SK-N-MC (cell line): ENCODE results near the gene PLTP.

Experiments
- DNase-seq: peaks from one replicate; pipeline ENCODE4 v3.0.0-alpha.2; 2011; ENCODE audit warnings: low read depth, low spot score
- H3K27ac ChIP-seq: fragments of 200-600 bp; sonication (generic); 2 replicates; pipeline ENCODE4 v1.5.1; 2016; ENCODE audit warnings: mixed run types
- H3K36me3 ChIP-seq: fragments of 200-600 bp; sonication (generic); 2 replicates; pipeline ENCODE4 v1.6.1; 2017; ENCODE audit warnings: antibody characterized with exemption, low read length, mixed read lengths; ENCODE audit not compliant: insufficient read depth
- H3K4me3 ChIP-seq: fragments of 200-600 bp; sonication (generic); 2 replicates; pipeline ENCODE4 v1.5.1; 2016
- H3K9ac ChIP-seq: fragments of 200-600 bp; sonication (generic); 2 replicates; pipeline ENCODE4 v1.8.0; 2017; ENCODE audit warnings: mixed run types, mixed read lengths; ENCODE audit not compliant: insufficient read length
- H3K9me3 ChIP-seq: fragments of 200-600 bp; sonication (generic); 2 replicates; pipeline ENCODE4 v1.6.1; 2017; ENCODE audit warnings: low read depth, mild to moderate bottlenecking, antibody characterized with exemption, low read length, moderate library complexity, mixed read lengths
- EZH2 ChIP-seq: fragments of 200-600 bp; sonication (generic); IDR thresholded peaks from one replicate; pipeline ENCODE4 v1.6.1; 2017; ENCODE audit warnings: antibody characterized with exemption
- FOXP2 ChIP-seq: optimal IDR thresholded peaks from 2 replicates; pipeline ENCODE3; 2011; ENCODE audit warnings: mild to moderate bottlenecking, moderate library complexity; ENCODE audit not compliant: insufficient read depth; ENCODE audit errors: extremely low read length, control extremely low read depth
- POLR2AphosphoS5 ChIP-seq: IDR thresholded peaks from 2 replicates; pipeline ENCODE4 v1.6.1; 2012; ENCODE audit warnings: mild to moderate bottlenecking, low read depth, low read length, borderline replicate concordance

Gene PLTP

DNA sequence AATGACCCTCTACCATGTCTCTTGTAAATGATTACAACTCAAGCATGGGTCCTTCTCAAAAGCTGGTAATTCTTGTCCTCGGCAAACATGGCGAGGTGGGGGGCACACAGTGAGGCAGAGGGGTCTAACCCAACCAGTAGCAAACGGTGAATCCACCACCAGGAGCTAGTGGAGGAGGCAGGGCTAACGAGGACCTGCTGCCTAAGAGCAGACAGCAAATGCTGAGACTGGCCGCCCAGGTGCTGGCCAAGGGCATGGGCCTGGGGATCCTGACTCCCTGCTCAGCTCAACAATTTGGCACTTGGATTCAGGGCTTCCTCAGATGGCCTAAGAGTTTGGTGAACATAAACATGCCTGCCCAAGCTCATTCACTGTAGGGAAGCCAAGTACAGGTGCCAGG, 40.9 kb upstream of the PLTP start:
- H3K4me3 ChIP-seq = no peak overlapping the region
- DNase-seq = no peak
- no peak overlapping the region for H3K9ac ChIP-seq
- H3K27ac ChIP-seq = no peak overlapping the region
- no peaks in the 10 kb centered on the region for H3K9me3 ChIP-seq
- peaks cover 55% of the 10 kb centered on the region for H3K36me3 ChIP-seq
- TF ChIP-seq POLR2AphosphoS5 = no peak
- no peak for TF ChIP-seq EZH2
- TF ChIP-seq FOXP2 = no peak

DNA sequence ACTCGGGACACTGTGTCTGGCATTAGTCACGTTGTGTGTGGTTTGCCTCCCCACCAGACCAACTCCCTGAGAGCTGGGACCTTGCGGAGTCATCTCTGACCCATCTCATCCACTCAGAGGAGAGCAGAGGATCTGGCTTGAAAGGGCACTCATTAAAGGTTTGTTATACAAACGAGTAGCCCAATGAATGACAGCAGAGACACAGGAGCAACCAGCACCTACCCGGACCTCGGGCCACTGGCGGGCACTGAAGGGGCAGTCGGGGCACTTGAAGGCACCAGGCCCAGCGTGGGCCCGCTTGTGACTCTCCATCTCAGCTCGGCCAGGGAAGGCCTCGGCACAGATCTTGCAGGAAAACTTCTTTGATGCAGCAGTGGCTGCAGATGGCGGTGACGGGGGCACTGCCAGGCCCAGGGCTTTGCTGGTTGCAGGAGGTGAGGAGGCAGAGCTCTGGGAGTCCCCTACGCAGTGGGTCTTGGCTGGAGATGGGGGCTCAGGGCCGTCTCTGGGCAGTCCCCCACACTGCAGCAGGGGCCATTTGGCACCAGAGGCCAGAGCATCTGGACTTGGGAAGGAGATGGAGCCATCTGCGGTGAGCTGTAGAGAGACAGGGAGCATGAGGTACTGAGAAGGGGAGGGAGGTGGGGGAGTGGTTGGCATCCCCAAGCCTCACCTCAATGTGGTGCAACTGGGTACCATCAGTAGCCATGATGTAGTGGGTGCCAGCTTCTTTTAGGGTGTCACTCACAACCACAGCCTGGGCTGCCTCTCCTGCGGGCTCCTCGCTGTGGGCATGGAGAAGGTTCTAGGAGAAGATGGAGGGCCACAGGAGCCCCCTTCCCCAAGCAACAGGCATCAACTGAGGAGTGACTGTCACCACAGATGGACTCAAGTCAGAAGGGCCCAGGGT, 40.2 kb upstream of the PLTP start:
- H3K4me3 ChIP-seq = no peak overlapping the region
- H3K9ac ChIP-seq = no peak overlapping the region
- peaks cover 57% of the 10 kb centered on the region for H3K36me3 ChIP-seq
- TF ChIP-seq EZH2 (no peak), POLR2AphosphoS5 (no peak), FOXP2 (no peak)
- no peak for DNase-seq
- no peaks in the 10 kb centered on the region for H3K9me3 ChIP-seq
- no peak overlapping the region for H3K27ac ChIP-seq

DNA sequence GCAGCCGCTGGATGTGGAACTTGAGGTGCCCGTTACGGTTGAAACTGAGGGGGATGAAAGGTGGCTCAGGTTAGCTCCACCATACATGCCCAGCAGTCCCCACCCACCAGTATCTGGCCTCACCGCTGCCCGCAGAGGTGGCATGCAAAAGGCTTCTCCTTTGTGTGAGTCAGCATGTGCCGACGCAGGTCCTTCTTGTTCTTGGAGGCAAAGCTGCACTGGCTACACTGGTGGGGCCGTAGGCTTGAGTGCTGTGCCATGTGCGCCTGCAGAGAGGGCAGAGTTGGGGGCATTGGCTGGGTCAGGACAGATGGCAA, 38.3 kb upstream of the PLTP start:
- Histone ChIP-seq H3K4me3 (no peak overlapping the region), H3K9ac (no peak overlapping the region), H3K27ac (no peak overlapping the region), H3K9me3 (no peaks in the 10 kb centered on the region), H3K36me3 (peaks cover 72% of the 10 kb centered on the region)
- no peak for DNase-seq
- TF ChIP-seq FOXP2 (no peak), EZH2 (no peak), POLR2AphosphoS5 (no peak)

DNA sequence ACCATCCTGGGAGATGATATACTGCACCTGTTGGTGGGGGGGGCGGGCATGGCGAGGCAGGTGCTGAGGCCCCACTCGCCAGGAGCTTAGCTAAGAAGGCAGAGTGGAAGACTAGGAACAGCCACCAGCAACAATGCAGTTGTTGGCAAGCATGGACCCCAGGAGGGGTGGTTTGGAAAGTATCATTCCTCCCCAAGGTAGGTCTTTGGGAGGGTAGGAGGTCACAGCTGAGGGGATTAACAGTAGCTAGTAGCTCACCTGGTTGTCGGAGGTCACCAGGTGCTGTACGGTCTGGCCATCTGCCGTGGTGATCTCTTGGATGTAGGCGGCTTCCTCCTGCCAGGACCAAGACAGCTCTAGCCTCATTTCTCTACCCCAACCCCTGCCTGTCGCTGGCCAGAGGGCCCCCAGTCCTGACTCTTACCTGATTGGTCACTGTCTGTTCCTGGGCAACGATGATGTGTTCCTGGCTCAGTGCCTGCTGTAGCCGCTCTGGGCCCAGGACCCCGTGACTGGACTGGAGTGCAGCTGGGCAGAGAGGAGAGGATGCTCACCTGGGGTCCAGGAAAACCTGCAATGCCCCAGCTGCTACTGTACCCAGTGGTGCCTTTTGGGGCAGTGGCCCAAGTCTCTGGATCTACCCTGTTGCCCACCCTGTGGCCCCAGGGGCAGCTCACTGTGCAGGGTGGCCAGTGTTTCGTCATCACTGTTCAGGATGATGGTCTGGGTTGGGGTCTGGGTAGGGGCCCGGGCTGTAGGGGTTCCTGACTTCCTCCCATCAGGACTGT, 37.8 kb upstream of the PLTP start:
- DNase-seq = no peak
- no peak overlapping the region for H3K9ac ChIP-seq
- TF ChIP-seq POLR2AphosphoS5 (no peak), EZH2 (no peak), FOXP2 (no peak)
- H3K36me3 ChIP-seq = peaks cover 78% of the 10 kb centered on the region
- H3K4me3 ChIP-seq = no peak overlapping the region
- no peaks in the 10 kb centered on the region for H3K9me3 ChIP-seq
- H3K27ac ChIP-seq = no peak overlapping the region

DNA sequence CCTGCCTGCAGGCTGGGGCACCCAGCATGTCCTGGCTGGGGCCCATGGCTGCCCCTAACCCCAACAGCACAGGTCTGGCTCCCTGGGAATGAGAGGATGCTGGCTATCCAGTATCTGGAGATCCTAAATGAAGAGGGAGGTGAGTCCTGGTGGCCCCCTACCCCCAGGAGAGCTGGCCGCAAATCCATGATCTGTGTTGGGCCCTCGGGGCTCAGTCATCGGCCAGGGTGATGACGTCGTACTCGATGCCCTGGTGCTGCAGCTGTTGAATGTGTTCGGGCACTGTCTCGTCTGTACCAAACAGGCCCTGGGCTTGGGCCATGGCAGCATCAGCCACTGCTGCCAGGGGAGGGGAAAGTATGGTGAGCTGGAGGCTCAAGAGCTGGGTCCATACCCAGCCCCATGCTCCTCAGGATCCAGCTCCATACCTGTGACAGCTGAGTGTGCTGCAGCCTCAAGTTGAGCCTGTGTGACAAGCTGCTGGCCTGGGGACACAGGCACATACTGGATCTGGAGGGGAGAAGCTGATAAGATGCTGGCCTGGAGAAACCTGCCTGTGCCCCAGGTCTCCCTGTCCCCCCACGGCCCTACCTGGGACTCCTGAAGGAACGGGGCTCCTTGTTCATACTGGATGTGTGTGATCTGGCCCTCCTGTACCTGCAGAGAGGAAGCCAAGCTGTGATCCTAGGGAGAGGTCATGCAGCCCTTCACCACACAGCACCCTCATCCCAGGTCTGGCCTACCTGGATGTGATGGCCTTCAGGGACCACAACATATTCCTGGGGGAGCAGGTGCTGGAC, 37.0 kb upstream of the PLTP start:
- Histone ChIP-seq H3K27ac (no peak overlapping the region), H3K4me3 (no peak overlapping the region), H3K9ac (no peak overlapping the region), H3K9me3 (no peaks in the 10 kb centered on the region), H3K36me3 (peaks cover 86% of the 10 kb centered on the region)
- TF ChIP-seq POLR2AphosphoS5 (peak; percentile 10; the same call in 1 of the 2 replicates), EZH2 (no peak)
- no peak for DNase-seq

DNA sequence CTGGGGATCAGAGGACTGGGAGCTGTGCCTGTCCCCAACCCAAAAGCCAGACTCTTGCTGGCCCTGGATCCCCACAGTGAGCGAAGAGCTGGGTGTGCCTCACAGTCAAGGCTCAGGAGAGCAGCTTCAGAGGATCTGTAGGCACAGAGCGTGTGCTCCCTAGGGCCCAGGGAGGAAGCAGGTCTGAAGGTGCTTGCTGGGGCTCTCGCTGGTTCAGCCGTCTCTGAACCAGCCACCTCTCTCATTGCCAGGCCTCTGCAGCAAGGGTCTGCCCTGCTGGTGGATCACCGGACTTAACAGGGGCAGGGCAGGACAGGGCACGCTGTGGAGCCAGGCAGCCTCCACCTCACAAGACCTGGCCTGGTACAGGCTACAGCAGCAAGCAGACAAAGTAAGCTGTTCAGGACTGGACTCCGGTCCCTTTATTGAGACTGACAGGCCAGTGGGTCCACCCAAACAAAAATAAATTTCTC, 36.3 kb upstream of the PLTP start:
- H3K9ac ChIP-seq = no peak overlapping the region
- DNase-seq = no peak
- TF ChIP-seq EZH2 (no peak), POLR2AphosphoS5 (peak; percentile 41; the same call in 1 of the 2 replicates), FOXP2 (no peak)

DNA sequence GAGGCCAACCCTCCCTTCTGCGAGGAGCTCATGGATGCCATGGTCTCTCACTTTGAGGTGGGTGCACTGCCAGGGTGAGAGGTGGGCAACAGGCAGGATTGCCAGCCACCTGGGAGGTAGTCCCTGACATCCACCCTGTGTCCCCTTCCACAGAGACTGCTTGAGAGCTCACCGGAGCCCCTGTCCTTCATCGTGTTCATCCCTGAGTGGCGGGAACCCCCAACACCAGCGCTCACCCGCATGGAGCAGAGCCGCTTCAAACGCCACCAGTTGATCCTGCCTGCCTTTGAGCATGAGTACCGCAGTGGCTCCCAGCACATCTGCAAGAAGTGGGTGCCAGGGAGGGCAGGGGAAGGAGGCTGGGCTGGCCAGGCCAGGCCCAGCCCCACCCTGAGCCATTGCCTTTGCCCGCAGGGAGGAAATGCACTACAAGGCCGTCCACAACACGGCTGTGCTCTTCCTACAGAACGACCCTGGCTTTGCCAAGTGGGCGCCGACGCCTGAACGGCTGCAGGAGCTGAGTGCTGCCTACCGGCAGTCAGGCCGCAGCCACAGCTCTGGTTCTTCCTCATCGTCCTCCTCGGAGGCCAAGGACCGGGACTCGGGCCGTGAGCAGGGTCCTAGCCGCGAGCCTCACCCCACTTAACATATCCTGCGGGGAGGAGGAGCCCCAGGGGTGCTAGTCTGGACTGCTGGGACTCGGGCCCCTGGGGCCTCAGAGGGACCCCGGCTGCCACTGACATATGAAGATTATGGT, 35.3 kb upstream of the PLTP start:
- no peak overlapping the region for H3K4me3 ChIP-seq
- H3K9ac ChIP-seq = no peak overlapping the region
- no peaks in the 10 kb centered on the region for H3K9me3 ChIP-seq
- TF ChIP-seq EZH2 = no peak
- no peak for TF ChIP-seq FOXP2
- TF ChIP-seq POLR2AphosphoS5 = no peak; the same call in 1 of the 2 replicates
- H3K36me3 ChIP-seq = peaks cover 84% of the 10 kb centered on the region
- no peak overlapping the region for H3K27ac ChIP-seq
- no peak for DNase-seq

More for the DNA sequence above, 36.3 kb upstream of the PLTP start:
- no peaks in the 10 kb centered on the region for H3K9me3 ChIP-seq
- H3K4me3 ChIP-seq = no peak overlapping the region
- peaks cover 88% of the 10 kb centered on the region for H3K36me3 ChIP-seq
- no peak overlapping the region for H3K27ac ChIP-seq
